Epithelial cell of proximal tubule (primary cell): Measurements from ENCODE around the gene LMF1. TPM values are rescaled to one million over a fixed set of nuclear protein-coding genes. Genes with fewer than 3 reads are reported as not detected.
"Not testable (repeated sequence)": the region's sequence is repeated elsewhere in the genome, so short reads cannot be mapped to it uniquely, and the experiment has no call there.

ENCODE experiments used
- DNase-seq: peaks from one replicate; pipeline ENCODE4 v3.0.0-alpha.2; 2011; ENCODE audit warnings: low read depth
- H3K4me3 ChIP-seq: 2 replicates; pipeline ENCODE4 v1.5.1; 2011; ENCODE audit warnings: low read depth, mild to moderate bottlenecking, low read length
- total RNA-seq: library from RNA; depleted of rRNA; stranded (reverse); fragments of >200 nt; gene quantifications from 2 replicates; pipeline ENCODE4 v1.2.3, GENCODE V29; 2015
- TF ChIP-seq, protein P1 (sequence below): conservative IDR thresholded peaks from 2 replicates; pipeline ENCODE4 v1.5.1; 2012; ENCODE audit warnings: low read depth, mild to moderate bottlenecking, low read length

The LMF1 gene
- total RNA-seq, 1 donor from 2014 or later, result 8.2 TPM

DNA sequence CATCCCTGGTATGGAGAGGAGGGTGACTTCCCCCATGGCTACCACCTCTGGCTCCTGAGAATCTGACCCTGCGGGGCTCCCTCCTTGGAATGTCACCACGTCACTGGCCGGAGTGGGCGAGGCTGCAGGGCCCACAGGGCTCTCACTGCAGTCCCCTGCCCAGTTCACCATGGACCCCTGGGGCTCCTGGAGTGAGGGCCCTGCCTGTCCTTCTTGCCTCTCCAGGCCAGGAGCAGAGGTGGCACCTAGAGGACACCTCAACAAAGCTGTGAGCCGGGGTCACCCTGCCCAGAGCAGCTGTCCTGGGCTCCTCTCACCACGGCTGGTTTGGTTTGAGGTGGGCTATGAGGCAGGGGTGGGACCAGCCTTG lies 102.4 kb downstream of the LMF1 start:
- DNase-seq, result no peak
- H3K4me3 ChIP-seq, result no peak overlapping the region
- TF ChIP-seq, protein P1, sequence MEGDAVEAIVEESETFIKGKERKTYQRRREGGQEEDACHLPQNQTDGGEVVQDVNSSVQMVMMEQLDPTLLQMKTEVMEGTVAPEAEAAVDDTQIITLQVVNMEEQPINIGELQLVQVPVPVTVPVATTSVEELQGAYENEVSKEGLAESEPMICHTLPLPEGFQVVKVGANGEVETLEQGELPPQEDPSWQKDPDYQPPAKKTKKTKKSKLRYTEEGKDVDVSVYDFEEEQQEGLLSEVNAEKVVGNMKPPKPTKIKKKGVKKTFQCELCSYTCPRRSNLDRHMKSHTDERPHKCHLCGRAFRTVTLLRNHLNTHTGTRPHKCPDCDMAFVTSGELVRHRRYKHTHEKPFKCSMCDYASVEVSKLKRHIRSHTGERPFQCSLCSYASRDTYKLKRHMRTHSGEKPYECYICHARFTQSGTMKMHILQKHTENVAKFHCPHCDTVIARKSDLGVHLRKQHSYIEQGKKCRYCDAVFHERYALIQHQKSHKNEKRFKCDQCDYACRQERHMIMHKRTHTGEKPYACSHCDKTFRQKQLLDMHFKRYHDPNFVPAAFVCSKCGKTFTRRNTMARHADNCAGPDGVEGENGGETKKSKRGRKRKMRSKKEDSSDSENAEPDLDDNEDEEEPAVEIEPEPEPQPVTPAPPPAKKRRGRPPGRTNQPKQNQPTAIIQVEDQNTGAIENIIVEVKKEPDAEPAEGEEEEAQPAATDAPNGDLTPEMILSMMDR, result no peak

DNA sequence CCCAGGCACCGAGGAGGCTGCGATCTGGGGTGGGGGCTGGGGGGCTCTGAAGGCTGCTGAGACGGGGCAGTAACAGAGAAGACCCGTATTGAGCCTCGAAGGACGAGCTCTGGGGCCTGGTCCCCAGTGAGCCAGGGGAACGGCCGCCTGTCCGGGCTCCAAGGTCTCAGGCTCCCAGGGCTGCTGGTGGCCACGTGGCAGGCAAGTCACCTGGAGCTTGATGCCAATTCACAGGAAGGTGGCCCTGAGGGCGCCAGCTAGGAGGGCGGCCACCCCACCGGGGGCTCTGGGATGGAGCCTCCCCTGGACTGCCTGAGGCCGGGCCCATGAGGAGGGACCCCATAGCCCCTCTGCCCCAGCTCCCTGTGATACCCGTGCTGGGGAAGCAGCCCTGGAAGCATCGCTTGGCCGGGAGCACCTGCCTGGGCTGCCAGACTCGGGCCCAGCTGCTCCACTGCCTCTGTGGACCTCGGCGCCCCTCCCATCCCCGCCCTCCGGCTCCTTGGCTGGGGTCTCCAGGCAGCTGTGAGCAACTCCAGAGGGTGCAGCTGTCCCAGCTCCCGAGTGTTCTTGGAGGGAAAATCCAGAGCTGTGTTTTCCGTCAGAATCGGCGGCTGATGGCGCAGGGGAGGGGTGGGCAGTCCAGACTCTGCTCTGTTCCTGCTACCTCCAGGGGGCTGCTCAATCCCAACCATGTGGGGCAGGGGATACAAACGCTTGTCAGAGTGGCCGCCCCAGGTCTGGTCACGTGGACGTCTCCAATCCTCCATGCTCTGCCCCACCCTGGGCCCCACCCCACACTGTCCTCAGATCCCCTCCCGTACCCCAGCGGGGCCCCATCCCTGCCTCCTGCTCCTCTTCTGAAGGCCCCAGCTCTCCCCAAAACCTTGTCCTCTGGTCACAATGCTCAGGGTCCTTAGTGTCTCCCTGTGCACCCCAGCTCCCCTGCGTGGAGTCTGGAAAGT lies 103.1 kb downstream of the LMF1 start:
- TF ChIP-seq, protein P1, result no peak
- DNase-seq, result no peak
- H3K4me3 ChIP-seq, result no peak overlapping the region

DNA sequence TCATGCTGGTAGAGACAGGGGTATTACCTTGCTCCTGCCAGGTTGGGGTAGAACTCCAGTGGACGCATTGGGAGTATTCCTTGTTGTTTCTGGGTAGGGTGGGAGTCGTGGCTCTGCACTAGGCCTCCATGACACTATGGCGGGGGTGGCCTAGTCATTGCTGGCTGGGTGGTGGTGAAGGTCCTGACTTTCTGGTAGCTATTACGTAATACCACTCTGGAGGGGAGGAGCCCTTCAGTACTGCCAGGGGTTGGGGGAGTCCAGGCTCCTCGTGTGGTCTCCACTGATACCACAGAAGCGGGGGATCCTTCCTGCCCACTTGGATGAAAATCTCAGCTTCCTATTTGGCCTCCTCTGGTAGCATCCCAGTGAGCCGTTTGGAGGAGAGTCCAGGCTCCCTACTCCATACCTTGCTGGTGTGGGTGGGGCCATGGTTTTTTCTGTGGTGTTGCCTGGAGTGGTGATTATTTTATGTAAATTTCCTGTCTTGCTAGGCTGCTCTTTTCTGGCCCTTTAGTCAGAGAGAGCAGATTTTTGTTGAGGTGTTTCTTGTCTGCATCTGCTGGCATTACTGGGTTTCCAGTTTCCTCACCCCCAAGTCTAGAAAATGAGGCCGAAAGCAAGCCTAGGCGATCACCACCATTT lies 104.4 kb downstream of the LMF1 start:
- TF ChIP-seq, protein P1, result no peak
- DNase-seq, result no peak

DNA sequence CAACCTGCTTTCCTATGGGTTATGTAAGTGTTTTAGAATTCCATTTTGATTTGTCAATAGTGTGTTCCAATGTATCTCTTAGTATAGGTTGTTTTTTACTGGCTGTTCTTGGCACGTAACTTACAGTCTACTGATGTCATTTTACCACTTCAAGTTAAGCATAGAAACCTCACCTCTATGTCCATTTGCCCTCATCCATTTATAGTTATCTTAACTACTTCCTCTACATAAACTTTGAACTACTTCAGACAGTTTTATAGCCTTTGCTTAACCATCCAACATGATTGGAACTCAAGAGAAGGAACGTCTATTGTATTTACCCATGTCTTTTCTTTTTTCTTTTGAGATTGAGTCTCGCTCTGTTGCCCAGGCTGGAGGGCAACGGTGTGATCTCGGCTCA lies 105.8 kb downstream of the LMF1 start:
- TF ChIP-seq, protein P1, result no peak
- no peak overlapping the region for H3K4me3 ChIP-seq
- DNase-seq, result no peak

More for the DNA sequence above, 104.4 kb downstream of the LMF1 start:
- no peak overlapping the region for H3K4me3 ChIP-seq

DNA sequence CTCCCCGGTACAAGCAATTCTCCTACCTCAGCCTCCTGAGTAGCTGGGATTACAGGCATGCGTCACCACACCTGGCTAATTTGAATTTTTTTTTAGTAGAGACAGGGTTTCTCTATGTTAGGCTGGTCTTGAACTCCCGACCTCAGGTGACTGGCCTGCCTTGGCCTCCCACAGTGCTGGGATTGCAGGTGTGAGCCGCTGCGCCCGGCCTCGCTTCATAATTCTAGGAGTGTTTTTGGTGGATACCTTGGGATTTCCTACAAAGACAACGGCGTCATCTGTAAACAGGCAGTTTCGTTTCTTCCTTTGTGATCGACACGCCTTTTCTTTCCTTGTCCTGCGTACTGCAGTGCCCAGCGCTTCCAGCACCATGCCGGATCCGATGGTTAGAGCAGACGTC lies 109.3 kb downstream of the LMF1 start:
- no peak for DNase-seq
- TF ChIP-seq, protein P1, result no peak
- H3K4me3 ChIP-seq, result no peak overlapping the region

DNA sequence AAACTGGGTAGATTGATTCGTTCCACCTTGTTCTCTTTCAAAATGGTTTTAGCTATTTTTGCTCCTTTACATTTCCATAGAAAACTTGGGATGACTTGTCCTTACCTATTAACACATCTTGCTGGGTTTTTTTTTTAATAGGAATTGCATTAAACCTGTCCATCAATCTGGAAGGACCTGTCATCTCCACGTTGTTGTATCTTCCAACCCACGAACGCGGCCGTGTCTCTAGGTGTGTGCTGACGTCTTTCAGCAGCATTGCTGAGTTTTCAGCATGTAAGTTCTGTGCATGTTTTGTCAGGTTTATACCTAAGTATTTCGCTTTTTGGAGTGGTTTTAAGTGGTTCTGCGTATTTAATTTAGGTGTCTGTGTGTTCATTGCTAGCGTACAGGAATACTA lies 109.9 kb downstream of the LMF1 start:
- no peak for DNase-seq
- TF ChIP-seq, protein P1, result no peak
- H3K4me3 ChIP-seq, result no peak overlapping the region

DNA sequence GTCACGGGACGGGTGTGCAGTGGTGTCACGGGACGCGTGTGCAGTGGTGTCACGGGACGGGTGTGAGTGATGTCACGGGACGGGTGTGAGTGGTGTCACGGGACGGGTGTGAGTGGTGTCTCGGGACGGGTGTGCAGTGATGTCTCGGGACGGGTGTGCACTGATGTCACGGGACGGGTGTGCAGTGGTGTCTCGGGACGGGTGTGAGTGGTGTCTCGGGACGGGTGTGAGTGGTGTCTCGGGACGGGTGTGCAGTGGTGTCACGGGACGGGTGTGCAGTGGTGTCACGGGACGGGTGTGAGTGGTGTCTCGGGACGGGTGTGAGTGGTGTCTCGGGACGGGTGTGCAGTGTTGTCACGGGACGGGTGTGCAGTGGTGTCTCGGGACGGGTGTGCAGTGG lies 111.8 kb downstream of the LMF1 start:
- not testable (repeated sequence) for H3K4me3 ChIP-seq, DNase-seq

DNA sequence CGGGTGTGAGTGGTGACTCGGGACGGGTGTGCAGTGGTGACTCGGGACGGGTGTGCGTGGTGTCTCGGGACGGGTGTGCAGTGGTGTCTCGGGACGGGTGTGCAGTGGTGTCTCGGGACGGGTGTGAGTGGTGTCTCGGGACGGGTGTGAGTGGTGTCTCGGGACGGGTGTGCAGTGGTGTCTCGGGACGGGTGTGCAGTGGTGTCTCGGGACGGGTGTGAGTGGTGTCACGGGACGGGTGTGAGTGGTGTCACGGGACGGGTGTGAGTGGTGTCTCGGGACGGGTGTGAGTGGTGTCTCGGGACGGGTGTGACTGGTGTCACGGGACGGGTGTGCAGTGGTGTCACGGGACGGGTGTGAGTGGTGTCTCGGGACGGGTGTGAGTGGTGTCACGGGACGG lies 112.3 kb downstream of the LMF1 start:
- H3K4me3 ChIP-seq, DNase-seq: not testable (repeated sequence)
